Endothelial cell of umbilical vein (primary cell): Measurements from ENCODE around the gene CABP5. TPM values are rescaled to one million over a fixed set of nuclear protein-coding genes. Genes with fewer than 3 reads are reported as not detected.

Experiments
- BruUV-seq: library from RNA; stranded (reverse); fragments of 400-500 nt; replicated peaks from 2 replicates; lab custom pipeline; 2021; lab: Mats Ljungman, UMichigan
- CTCF ChIA-PET: fragments of 300-600, 350-600 bp; sonication (Branson Sonifier 250); formaldehyde crosslinking; loops from one replicate; lab custom pipeline; 2021; ENCODE audit warnings: antibody characterized with exemption, inconsistent platforms; lab: Charles Lee
- POLR2A ChIA-PET: fragments of 300-600, 350-600 bp; sonication (Branson Sonifier 250); formaldehyde crosslinking; loops from one replicate; lab custom pipeline; 2021; ENCODE audit warnings: antibody characterized with exemption, inconsistent platforms; lab: Charles Lee
- DNase-seq: peaks from one replicate; pipeline ENCODE4 v3.0.0-alpha.2; 2011; ENCODE audit warnings: low read depth, low spot score
- FAIRE-seq: peaks from 2 replicates; lab custom pipeline; 2011; peaks lifted over from hg19 to GRCh38; lab: Jason Lieb, UNC
- H2AFZ ChIP-seq: 2 replicates; pipeline ENCODE4 v1.6.0; 2012; ENCODE audit warnings: low read depth, low read length, control low read depth, inconsistent platforms
- H3K27ac ChIP-seq: 2 replicates; pipeline ENCODE4 v1.5.1; 2011; ENCODE audit warnings: low read depth, mild to moderate bottlenecking, control low read depth, low read length, moderate library complexity; ENCODE audit not compliant: insufficient read depth
- H3K27me3 ChIP-seq, 2 experiments: 2 replicates each; pipeline versions ENCODE4 v1.6.0 to v1.6.1; 2011; ENCODE audit warnings: low read length in 2 of 2, mixed read lengths in 1 of 2; ENCODE audit not compliant: control insufficient read depth in 2 of 2, insufficient read depth in 2 of 2
- H3K36me3 ChIP-seq, 2 experiments: 2 replicates in 1 of 2; 3 replicates in 1 of 2; pipeline ENCODE4 v1.5.1; 2011; ENCODE audit warnings: low read length in 2 of 2, mild to moderate bottlenecking in 1 of 2, moderate library complexity in 1 of 2; ENCODE audit not compliant: control insufficient read depth in 2 of 2, insufficient read depth in 2 of 2; ENCODE audit errors: extremely low read depth in 1 of 2
- H3K4me1 ChIP-seq: 3 replicates; pipeline ENCODE4 v1.5.1; 2011; ENCODE audit warnings: mild to moderate bottlenecking, low read length; ENCODE audit not compliant: control insufficient read depth, insufficient read depth; ENCODE audit errors: extremely low read depth
- H3K4me2 ChIP-seq: 2 replicates; pipeline ENCODE4 v1.6.1; 2011; ENCODE audit warnings: low read length, control low read depth, mixed read lengths; ENCODE audit not compliant: insufficient read depth
- H3K4me3 ChIP-seq, 3 experiments: fragments of 200-600 bp in 1 of 3; sonication (generic), shearing (Covaris generic) in 1 of 3; replicated peaks in 1 of 3; 2 replicates each; pipeline ENCODE4 v1.5.1; 2011 to 2016; ENCODE audit warnings: control low read depth in 3 of 3, low read length in 3 of 3, mild to moderate bottlenecking in 2 of 3, inconsistent platforms in 1 of 3, low read depth in 1 of 3, moderate library complexity in 1 of 3; ENCODE audit not compliant: insufficient read depth in 1 of 3
- H3K79me2 ChIP-seq: 2 replicates; pipeline ENCODE4 v1.6.0; 2012; ENCODE audit warnings: low read length, inconsistent platforms; ENCODE audit not compliant: control insufficient read depth, insufficient read depth
- H3K9ac ChIP-seq: replicated peaks from 2 replicates; pipeline ENCODE3; 2011; ENCODE audit warnings: low read length, control low read depth; ENCODE audit not compliant: insufficient read depth; ENCODE audit errors: extremely low read depth
- H3K9me1 ChIP-seq: replicated peaks from 3 replicates; pipeline ENCODE4 v1.6.0; 2011; ENCODE audit warnings: mild to moderate bottlenecking, low read length; ENCODE audit not compliant: control insufficient read depth, insufficient read depth; ENCODE audit errors: extremely low read depth
- H3K9me3 ChIP-seq: replicated peaks from 2 replicates; pipeline ENCODE4 v1.5.1; 2012; ENCODE audit warnings: low read length, inconsistent platforms; ENCODE audit not compliant: control insufficient read depth, insufficient read depth
- H4K20me1 ChIP-seq: replicated peaks from 2 replicates; pipeline ENCODE3; 2011; ENCODE audit warnings: mild to moderate bottlenecking, low read length; ENCODE audit not compliant: control insufficient read depth, insufficient read depth; ENCODE audit errors: extremely low read depth
- EZH2 ChIP-seq: IDR thresholded peaks from 2 replicates; pipeline ENCODE4 v1.6.1; 2012; ENCODE audit warnings: borderline replicate concordance, low read depth, mild to moderate bottlenecking, moderate library complexity, low read length, inconsistent platforms; ENCODE audit not compliant: severe bottlenecking
- FOS ChIP-seq: IDR thresholded peaks from 2 replicates; pipeline ENCODE4 v1.6.1; 2011; ENCODE audit warnings: mild to moderate bottlenecking, low read length, moderate library complexity, borderline replicate concordance; ENCODE audit not compliant: insufficient read depth
- GATA2 ChIP-seq: IDR thresholded peaks from 2 replicates; pipeline ENCODE4 v1.7.0; 2011; ENCODE audit warnings: low read depth, mild to moderate bottlenecking, moderate library complexity, mixed read lengths, low read length; ENCODE audit not compliant: insufficient read length, insufficient read depth
- JUN ChIP-seq: IDR thresholded peaks from 2 replicates; pipeline ENCODE4 v1.6.1; 2011; ENCODE audit warnings: borderline replicate concordance, low read depth; ENCODE audit not compliant: insufficient read length, insufficient read depth
- MAX ChIP-seq: IDR thresholded peaks from 2 replicates; pipeline ENCODE4 v1.6.1; 2011; ENCODE audit not compliant: insufficient read depth, insufficient read length
- MYC ChIP-seq: IDR thresholded peaks from one replicate; pipeline ENCODE4 v1.6.1; 2011; ENCODE audit warnings: mild to moderate bottlenecking, low read depth, low read length
- POLR2AphosphoS5 ChIP-seq: IDR thresholded peaks from 2 replicates; pipeline ENCODE4 v1.6.1; 2012; ENCODE audit warnings: low read depth, mild to moderate bottlenecking, control low read depth, low read length, moderate library complexity; ENCODE audit not compliant: insufficient read depth
- dilution Hi-C: fragments of 300-500 bp; cut with MboI; formaldehyde crosslinking; loops from one replicate; pipeline ENCODE4 v1.15.0; 2019; ENCODE audit warnings: low sequenced_read_pairs; ENCODE audit not compliant: extremely low pct_ligation_motif_present
- intact Hi-C: fragments of 100-400 bp; cut with micrococcal nuclease; formaldehyde crosslinking; loops from one replicate; pipeline ENCODE4 v1.10.0; 2022
- polyA plus RNA-seq, 4 experiments: library from polyadenylated mRNA; depleted of rRNA in 3 of 4; stranded (reverse) in 3 of 4; unstranded in 1 of 4; fragments of >200 nt; gene quantifications; 2 replicates each; pipeline versions ENCODE4 v1.2.1 to v1.2.3, GENCODE V29; 2011 to 2012; ENCODE audit warnings: missing spikeins in 1 of 4
- total RNA-seq: library from RNA; stranded (reverse); gene quantifications from 2 replicates; pipeline ENCODE4 v1.2.3, GENCODE V29; 2021
- TF ChIP-seq, protein P1 (sequence below), 2 donors: IDR thresholded peaks; 1 replicate in 1 of 2; 2 replicates in 1 of 2; pipeline ENCODE4 v1.5.1; 2011; ENCODE audit warnings: low read length in 2 of 2, mild to moderate bottlenecking in 2 of 2, moderate library complexity in 2 of 2, control low read depth in 1 of 2, inconsistent platforms in 1 of 2, low read depth in 1 of 2; ENCODE audit not compliant: insufficient read depth in 1 of 2; ENCODE audit errors: extremely low read depth in 1 of 2

Gene CABP5
- total and polyA plus RNA-seq, 2 donors (not counting 3 experiments of a cell fraction or from before 2014, with no cell fraction given) = not detected

DNA sequence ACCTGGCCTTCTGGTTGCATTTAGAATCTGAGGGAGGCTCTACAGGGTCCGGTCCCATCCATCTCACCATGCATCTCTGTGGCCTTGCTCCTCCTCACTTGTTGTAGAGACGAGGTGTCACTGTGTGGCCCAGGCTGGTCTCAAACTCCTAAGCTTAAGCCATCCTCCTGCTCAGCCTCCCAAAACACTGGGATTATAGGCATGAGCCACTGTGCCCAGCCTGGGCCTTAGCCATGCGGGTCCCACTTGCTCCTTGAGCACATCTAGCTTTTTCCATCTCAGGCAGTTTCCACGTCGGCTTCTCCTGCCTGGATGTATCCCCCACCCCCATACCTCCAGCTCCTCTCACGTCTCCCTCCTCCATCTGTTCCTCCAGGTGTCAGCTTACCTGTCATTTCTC lies 39.6 kb downstream of the CABP5 start:
- intact Hi-C loops (no loop called here), dilution Hi-C loops (no loop called here)
- Histone ChIP-seq H3K27me3 (no peaks in the 10 kb centered on the region), H3K79me2 (no peaks in the 10 kb centered on the region), H3K9me1 (no peaks in the 10 kb centered on the region), H3K9ac (no peak overlapping the region), H3K4me2 (no peak overlapping the region), H3K4me3 (no peak overlapping the region), H3K36me3 (no peaks in the 10 kb centered on the region), H3K9me3 (no peaks in the 10 kb centered on the region), H4K20me1 (no peaks in the 10 kb centered on the region), H3K4me1 (no peaks in the 10 kb centered on the region), H2AFZ (no peak overlapping the region), H3K27ac (no peak overlapping the region)
- ChIA-PET CTCF (no interaction called here), POLR2A (no interaction called here)
- TF ChIP-seq POLR2AphosphoS5 (no peak), EZH2 (no peak), MAX (no peak), MYC (no peak)
- TF ChIP-seq, protein P1, sequence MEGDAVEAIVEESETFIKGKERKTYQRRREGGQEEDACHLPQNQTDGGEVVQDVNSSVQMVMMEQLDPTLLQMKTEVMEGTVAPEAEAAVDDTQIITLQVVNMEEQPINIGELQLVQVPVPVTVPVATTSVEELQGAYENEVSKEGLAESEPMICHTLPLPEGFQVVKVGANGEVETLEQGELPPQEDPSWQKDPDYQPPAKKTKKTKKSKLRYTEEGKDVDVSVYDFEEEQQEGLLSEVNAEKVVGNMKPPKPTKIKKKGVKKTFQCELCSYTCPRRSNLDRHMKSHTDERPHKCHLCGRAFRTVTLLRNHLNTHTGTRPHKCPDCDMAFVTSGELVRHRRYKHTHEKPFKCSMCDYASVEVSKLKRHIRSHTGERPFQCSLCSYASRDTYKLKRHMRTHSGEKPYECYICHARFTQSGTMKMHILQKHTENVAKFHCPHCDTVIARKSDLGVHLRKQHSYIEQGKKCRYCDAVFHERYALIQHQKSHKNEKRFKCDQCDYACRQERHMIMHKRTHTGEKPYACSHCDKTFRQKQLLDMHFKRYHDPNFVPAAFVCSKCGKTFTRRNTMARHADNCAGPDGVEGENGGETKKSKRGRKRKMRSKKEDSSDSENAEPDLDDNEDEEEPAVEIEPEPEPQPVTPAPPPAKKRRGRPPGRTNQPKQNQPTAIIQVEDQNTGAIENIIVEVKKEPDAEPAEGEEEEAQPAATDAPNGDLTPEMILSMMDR (IDR thresholded peaks at IDR 0.05; ENCODE audit: extremely low read depth in 1 of 2, insufficient read depth in 1 of 2, low read depth in 1 of 2, low read length in 2 of 2) = no peak
- DNase-seq (no peak), FAIRE-seq (no peak)
- BruUV-seq = no TSS peak

- Histone ChIP-seq H3K4me2 (no peak overlapping the region), H4K20me1 (no peaks in the 10 kb centered on the region), H3K4me1 (no peaks in the 10 kb centered on the region), H3K27ac (no peak overlapping the region), H3K27me3 (no peaks in the 10 kb centered on the region), H3K36me3 (no peaks in the 10 kb centered on the region), H3K9me1 (no peaks in the 10 kb centered on the region), H3K9ac (no peak overlapping the region), H3K4me3 (no peak overlapping the region), H3K79me2 (no peaks in the 10 kb centered on the region), H2AFZ (no peak overlapping the region), H3K9me3 (no peaks in the 10 kb centered on the region)
- TF ChIP-seq GATA2 (no peak), FOS (no peak), JUN (no peak), EZH2 (no peak), MAX (no peak)
- TF ChIP-seq, protein P1 (IDR thresholded peaks at IDR 0.05; ENCODE audit: extremely low read depth in 1 of 2, insufficient read depth in 1 of 2, low read depth in 1 of 2, low read length in 2 of 2) = no peak
- FAIRE-seq = no peak
- dilution Hi-C loops (no loop called here), intact Hi-C loops (no loop called here)
- ChIA-PET CTCF (interaction anchor here (1.2 kb wide), 1 partner anchor 12 kb away, joined by 3 read pairs; no protein-coding TSS in a partner anchor), POLR2A (no interaction called here)
- no peak for DNase-seq
- no TSS peak for BruUV-seq
These were observed 43.0 kb downstream of the CABP5 start for GRCh38 chr19:48000846-48001245.
